Mesenteric fat pad (tissue), 1 donor: ENCODE results near the gene RNASE4. TPM values are rescaled to one million over a fixed set of nuclear protein-coding genes. Genes with fewer than 3 reads are reported as not detected.
A peak's percentile ranks its signal among the peaks of the same experiment; 100 is the strongest.

Source experiments
- DNase-seq: peaks from one replicate; pipeline ENCODE4 v3.0.0-alpha.2; 2020; ENCODE audit warnings: low spot score
- total RNA-seq: library from RNA; stranded (reverse); fragmentation: NEBNext Ultra II Directional; extraction: Animal tissue kit (Norgen Biotek cat#: 25700); gene quantifications from one replicate; pipeline ENCODE4 v1.2.1, GENCODE V29; 2021
- donor health status: DM: yes; HTN: yes; CAD: no.

Gene RNASE4
- total RNA-seq, 1 donor from 2014 or later: 67.0 TPM

- no peak for DNase-seq
Observed at GRCh38 chr14:20671597-20672283, 12.6 kb upstream of the RNASE4 start.

- DNase-seq: no peak
Observed at GRCh38 chr14:20675669-20676068, 8.7 kb upstream of the RNASE4 start.

- no peak for DNase-seq
Observed at GRCh38 chr14:20676072-20676471, 8.3 kb upstream of the RNASE4 start.

GRCh38 chr14:20679907-20680306 is 4.5 kb upstream of the RNASE4 start:
- no peak for DNase-seq

- DNase-seq: no peak
Observed at GRCh38 chr14:20680363-20680762, 4.0 kb upstream of the RNASE4 start.

- DNase-seq: no peak
Observed at GRCh38 chr14:20680843-20681347, 3.5 kb upstream of the RNASE4 start.

GRCh38 chr14:20681348-20682126 is 2.8 kb upstream of the RNASE4 start:
- no peak for DNase-seq

- DNase-seq: no peak
Observed at GRCh38 chr14:20682127-20682434, 2.3 kb upstream of the RNASE4 start.

- DNase-seq: peak; percentile 92
Observed at GRCh38 chr14:20682435-20683124, 1.8 kb upstream of the RNASE4 start.

- DNase-seq: no peak
Observed at GRCh38 chr14:20683125-20683890, 1.1 kb upstream of the RNASE4 start.

GRCh38 chr14:20684662-20685456 is 499 bp downstream of the RNASE4 start:
- no peak for DNase-seq

- DNase-seq: no peak
Observed at GRCh38 chr14:20686386-20687143, 2.2 kb downstream of the RNASE4 start.

GRCh38 chr14:20687362-20688166 is 3.2 kb downstream of the RNASE4 start:
- no peak for DNase-seq

- no peak for DNase-seq
Observed at GRCh38 chr14:20688167-20688839, 3.9 kb downstream of the RNASE4 start, which contains the start of gene ANG. TSS of gene ANG (plus strand) at chr14:20688764. CDS start at chr14:20693565, 4,801 bp downstream.

- no peak for DNase-seq
Observed at GRCh38 chr14:20690848-20691640, 6.7 kb downstream of the RNASE4 start.

GRCh38 chr14:20692116-20692751 is 7.9 kb downstream of the RNASE4 start:
- no peak for DNase-seq

GRCh38 chr14:20696764-20697163 is 12.4 kb downstream of the RNASE4 start:
- no peak for DNase-seq
